HepG2 (cell line): Measurements from ENCODE around the gene MORC3. TPM values are rescaled to one million over a fixed set of nuclear protein-coding genes. Genes with fewer than 3 reads are reported as not detected.
"Not testable (repeated sequence)": the region's sequence is repeated elsewhere in the genome, so short reads cannot be mapped to it uniquely, and the experiment has no call there.

Experiments
- ATAC-seq: fragments of 200-7000 bp; cut with Tn5 transposase; 3 replicates; pipeline ENCODE4 v1.9.1; 2020; ENCODE audit warnings: mild to moderate bottlenecking, moderate library complexity
- BruUV-seq: library from RNA; stranded (reverse); fragments of 400-500 nt; replicated peaks from 2 replicates; lab custom pipeline; 2021; lab: Mats Ljungman, UMichigan
- CTCF ChIA-PET: fragments of 300-600 bp; formaldehyde crosslinking; extraction: SDS; loops from one replicate; lab custom pipeline; 2021; ENCODE audit warnings: low total read pairs, inconsistent platforms, low intra/inter-chr PET ratio; lab: Yijun Ruan, JAX
- POLR2A ChIA-PET: fragments of 350-600 bp; sonication (Branson Sonifier 250); formaldehyde crosslinking; loops from one replicate; lab custom pipeline; 2020; ENCODE audit warnings: antibody characterized with exemption, inconsistent platforms; lab: Yijun Ruan, JAX
- DNase-seq: peaks from one replicate; pipeline ENCODE4 v3.0.0-alpha.2; 2015; ENCODE audit warnings: low spot score
- FAIRE-seq: peaks from 3 replicates; lab custom pipeline; 2011; peaks lifted over from hg19 to GRCh38; lab: Jason Lieb, UNC
- H2AFZ ChIP-seq: one replicate; pipeline ENCODE4 v1.6.1; 2011; ENCODE audit warnings: low read length, inconsistent platforms
- H3K27ac ChIP-seq: fragments of 300-600 bp; 3 replicates; pipeline ENCODE4 v1.8.0; 2011; ENCODE audit warnings: mixed run types, mild to moderate bottlenecking, mixed read lengths, low read length, inconsistent platforms; ENCODE audit not compliant: insufficient read depth; ENCODE audit errors: extremely low read length
- H3K27me3 ChIP-seq, 2 experiments: fragments of 200-600 bp in 1 of 2; 2 replicates in 1 of 2; 3 replicates in 1 of 2; pipeline versions ENCODE4 v1.6.0 to v1.8.0; 2011; ENCODE audit warnings: low read length in 2 of 2, mild to moderate bottlenecking in 2 of 2, moderate library complexity in 2 of 2, inconsistent platforms in 1 of 2; ENCODE audit not compliant: insufficient read depth in 2 of 2, control insufficient read depth in 1 of 2
- H3K36me3 ChIP-seq, 2 experiments: fragments of 200-600 bp in 1 of 2; replicated peaks in 1 of 2; 2 replicates in 1 of 2; 3 replicates in 1 of 2; pipeline versions ENCODE4 v1.5.1 to v1.8.0; 2011; ENCODE audit warnings: low read length in 2 of 2, inconsistent platforms in 1 of 2; ENCODE audit not compliant: insufficient read depth in 2 of 2, control insufficient read depth in 1 of 2
- H3K4me1 ChIP-seq: 2 replicates; pipeline ENCODE4 v1.5.1; 2012; ENCODE audit warnings: low read length, inconsistent platforms; ENCODE audit not compliant: insufficient read depth
- H3K4me2 ChIP-seq: 2 replicates; pipeline ENCODE4 v1.6.0; 2011; ENCODE audit warnings: low read depth, low read length, inconsistent platforms
- H3K4me3 ChIP-seq, 3 experiments: fragments of 200-600 bp in 1 of 3; sonication (generic), shearing (Covaris generic) in 1 of 3; replicated peaks in 1 of 3; 2 replicates each; pipeline ENCODE4 v1.5.1; 2011 to 2016; ENCODE audit warnings: low read length in 3 of 3, inconsistent platforms in 2 of 3, low read depth in 2 of 3, mild to moderate bottlenecking in 2 of 3, control low read depth in 1 of 3, mixed read lengths in 1 of 3; ENCODE audit not compliant: insufficient read depth in 1 of 3
- H3K79me2 ChIP-seq: one replicate; pipeline ENCODE4 v1.6.1; 2011; ENCODE audit warnings: low read length, inconsistent platforms; ENCODE audit not compliant: insufficient read depth
- H3K9ac ChIP-seq: 2 replicates; pipeline ENCODE4 v1.6.0; 2011; ENCODE audit warnings: mild to moderate bottlenecking, low read depth, low read length, inconsistent platforms; ENCODE audit not compliant: insufficient read depth
- H3K9me3 ChIP-seq: 2 replicates; pipeline ENCODE4 v1.5.1; 2012; ENCODE audit warnings: mild to moderate bottlenecking, low read length
- H4K20me1 ChIP-seq: 2 replicates; pipeline ENCODE4 v1.6.0; 2011; ENCODE audit warnings: inconsistent platforms, mild to moderate bottlenecking, low read length, moderate library complexity; ENCODE audit not compliant: insufficient read depth
- KLF13 ChIP-seq: sonication (generic); formaldehyde crosslinking; IDR thresholded peaks from 2 replicates; pipeline ENCODE4 v1.4.0; 2020; ENCODE audit warnings: mild to moderate bottlenecking, missing genetic modification reagents
- THYN1 ChIP-seq: sonication (generic); formaldehyde crosslinking; IDR thresholded peaks from 2 replicates; pipeline ENCODE4 v1.8.1; 2023; ENCODE audit warnings: low read depth, mild to moderate bottlenecking, moderate library complexity, missing genetic modification reagents, borderline replicate concordance
- YY1 ChIP-seq: IDR thresholded peaks from 2 replicates; pipeline ENCODE4 v1.6.1; 2011; ENCODE audit warnings: low read length, low read depth, moderate library complexity, mild to moderate bottlenecking; ENCODE audit not compliant: insufficient read depth, insufficient replicate concordance
- ZFP90 ChIP-seq: sonication (generic); formaldehyde crosslinking; IDR thresholded peaks from 2 replicates; pipeline ENCODE4 v1.8.0; 2022; ENCODE audit warnings: missing genetic modification reagents, mild to moderate bottlenecking, inconsistent platforms, borderline replicate concordance
- ZMYM3 ChIP-seq: sonication (generic); formaldehyde crosslinking; IDR thresholded peaks from 2 replicates; pipeline ENCODE4 v1.5.1; 2020; ENCODE audit warnings: mild to moderate bottlenecking, missing genetic modification reagents
- ZNF101 ChIP-seq: sonication (generic); formaldehyde crosslinking; IDR thresholded peaks from 2 replicates; pipeline ENCODE4 v1.4.0; 2020; ENCODE audit warnings: mild to moderate bottlenecking, low read depth, missing genetic modification reagents, borderline replicate concordance
- ZNF17 ChIP-seq: sonication (generic); formaldehyde crosslinking; IDR thresholded peaks from 2 replicates; pipeline ENCODE4 v1.5.0; 2020; ENCODE audit warnings: mild to moderate bottlenecking, missing genetic modification reagents
- WGBS: methylation state at CpG from one replicate; pipeline ENCODE4 v1.1.6; 2017; ENCODE audit warnings: low lambda C conversion rate; 5-methylcytosine and 5-hydroxymethylcytosine counted together
- in situ Hi-C: cut with HindIII; loops from 2 replicates; pipeline ENCODE4 v1.10.0; 2017; ENCODE audit warnings: low pct_unique_long_range_greater_than_20kb; ENCODE audit not compliant: extremely low pct_ligation_motif_present
- intact Hi-C: fragments of 100-400 bp; cut with micrococcal nuclease; formaldehyde crosslinking; loops from one replicate; pipeline ENCODE4 v1.10.0; 2022; ENCODE audit not compliant: unreplicated experiment
- polyA plus RNA-seq, 8 experiments: library from polyadenylated mRNA; depleted of rRNA in 3 of 8; stranded (reverse) in 7 of 8; unstranded in 1 of 8; fragments of >200 nt; fragmentation: Illumina TruSeq in 4 of 8; extraction: Trizol in 4 of 8; gene quantifications; 2 replicates each; pipeline versions ENCODE4 v1.2.1 to v1.2.3, GENCODE V29; 2011 to 2016; ENCODE audit warnings: low read depth in 4 of 8, missing spikeins in 1 of 8, mixed read lengths in 1 of 8; ENCODE audit not compliant: insufficient read depth in 1 of 8
- total RNA-seq, 5 experiments: library from RNA; depleted of rRNA; stranded (reverse); fragments of >200 nt; fragmentation: Illumina TruSeq; extraction: Trizol; gene quantifications; 2 replicates each; pipeline ENCODE4 v1.2.3, GENCODE V29; 2016; ENCODE audit warnings: low read depth in 1 of 5
- TF ChIP-seq, protein P1 (sequence below): sonication (generic); formaldehyde crosslinking; IDR thresholded peaks from 2 replicates; pipeline ENCODE4 v1.9.0; 2022; ENCODE audit warnings: missing genetic modification reagents, mild to moderate bottlenecking, borderline replicate concordance
- TF ChIP-seq, protein P2 (sequence below): conservative IDR thresholded peaks from 2 replicates; pipeline ENCODE4 v1.6.1; 2018; ENCODE audit warnings: missing genetic modification reagents

The MORC3 gene
- total and polyA plus RNA-seq, 2 of the 13 experiments (the other 11 are each of a cell fraction or from before 2014, with no cell fraction given), result 12.9 to 19.5 TPM

DNA sequence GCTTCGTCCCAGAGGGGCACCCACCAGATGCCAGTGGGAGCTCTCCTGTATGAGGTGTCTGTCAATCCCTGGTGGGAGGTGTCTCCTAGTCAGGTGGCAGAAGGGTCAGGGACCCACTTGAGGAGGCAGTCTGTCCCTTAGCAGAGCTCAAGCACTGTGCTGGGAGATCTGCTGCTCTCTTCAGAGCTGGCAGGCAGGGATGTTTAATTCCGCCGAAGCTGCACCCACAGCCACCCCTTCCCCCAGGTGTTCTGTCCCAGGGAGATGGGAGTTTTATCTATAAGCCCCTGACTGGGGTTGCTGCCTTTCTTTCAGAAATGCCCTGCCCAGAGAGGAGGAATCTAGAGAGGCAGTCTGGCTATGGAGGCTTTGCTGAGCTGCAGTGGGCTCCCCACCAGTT lies 4.0 kb upstream of the MORC3 start:
- CTCF ChIA-PET, H3K27me3 ChIP-seq, BruUV-seq, intact Hi-C loops, ATAC-seq, H3K27ac ChIP-seq, H3K79me2 ChIP-seq, H3K9ac ChIP-seq, DNase-seq, H3K9me3 ChIP-seq, H4K20me1 ChIP-seq, H3K36me3 ChIP-seq, in situ Hi-C loops, H2AFZ ChIP-seq, FAIRE-seq: not testable (repeated sequence)
- Histone ChIP-seq H3K4me2 (peak overlapping the region; percentile 60), H3K4me1 (peaks cover 12% of the 10 kb centered on the region), H3K4me3 (peak overlapping the region; percentile 47 to 63 (median 63); a peak in 5 of 6 replicates)
- WGBS, result 75% methylated on average over 2 of the region's 3 CpGs
- TF ChIP-seq ZNF17 (CRISPR knock-in tag), result peak; percentile 98
- POLR2A ChIA-PET, result interaction anchor here (2.0 kb wide), 1 partner anchor 160 kb away, joined by 6 read pairs; no protein-coding TSS in a partner anchor

DNA sequence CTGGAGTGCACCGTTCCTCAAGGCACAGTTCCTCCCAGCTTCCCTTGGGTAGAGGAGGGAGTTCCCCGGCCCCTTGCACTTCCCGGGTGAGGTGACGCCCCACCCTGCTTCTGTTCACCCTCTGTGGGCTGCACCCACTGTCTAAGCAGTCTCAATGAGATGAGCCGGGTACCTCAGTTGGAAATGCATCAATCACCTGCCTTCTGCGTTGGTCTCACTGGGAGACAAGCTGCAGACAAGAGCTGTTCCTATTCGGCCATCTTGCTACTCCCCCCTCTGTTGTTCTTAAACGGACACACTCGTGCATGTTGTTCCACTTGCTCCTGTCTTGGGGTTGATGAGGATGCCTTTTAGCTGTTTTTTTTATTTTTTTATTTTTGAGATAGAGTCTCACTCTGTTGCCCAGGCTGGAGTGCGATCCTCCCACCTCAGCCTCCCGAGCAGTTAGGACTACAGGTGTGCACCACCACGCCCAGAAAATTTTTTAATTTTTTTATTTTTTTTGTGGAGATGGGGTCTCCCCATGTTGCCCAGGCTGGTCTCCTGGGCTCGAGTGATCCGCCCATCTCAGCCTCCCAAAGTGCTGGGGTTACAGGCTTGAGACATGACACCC lies 3.0 kb upstream of the MORC3 start:
- ChIA-PET CTCF (no interaction called here), POLR2A (interaction anchor here (2.0 kb wide), 1 partner anchor 161 kb away, joined by 6 read pairs; no protein-coding TSS in a partner anchor)
- in situ Hi-C loops (no loop called here), intact Hi-C loops (no loop called here)
- peak overlapping the region; percentile 20; the same call in 1 of the 2 replicates for H3K9ac ChIP-seq
- WGBS, result 49% methylated on average over 11 of the region's 14 CpGs
- peaks cover 0 to 5% of the 10 kb centered on the region in 2 experiments; a peak in 1 of 5 replicates for H3K27me3 ChIP-seq
- no peaks in the 10 kb centered on the region for H3K9me3 ChIP-seq
- no peaks in the 10 kb centered on the region for H3K36me3 ChIP-seq
- no TSS peak for BruUV-seq
- peak overlapping the region; percentile 32 for H2AFZ ChIP-seq
- DNase-seq, result no peak
- H3K4me1 ChIP-seq, result peaks cover 16% of the 10 kb centered on the region
- peak overlapping the region; percentile 47 to 63 (median 63); a peak in 5 of 6 replicates for H3K4me3 ChIP-seq
- peak overlapping the region; percentile 60 for H3K4me2 ChIP-seq
- H3K27ac ChIP-seq, result no peak overlapping the region
- no peak for ATAC-seq
- FAIRE-seq, result no peak
- H3K79me2 ChIP-seq, result peaks cover 14% of the 10 kb centered on the region
- peaks cover 14% of the 10 kb centered on the region for H4K20me1 ChIP-seq
- peak; percentile 60 for TF ChIP-seq ZMYM3 (CRISPR knock-in tag)
- TF ChIP-seq, protein P1, sequence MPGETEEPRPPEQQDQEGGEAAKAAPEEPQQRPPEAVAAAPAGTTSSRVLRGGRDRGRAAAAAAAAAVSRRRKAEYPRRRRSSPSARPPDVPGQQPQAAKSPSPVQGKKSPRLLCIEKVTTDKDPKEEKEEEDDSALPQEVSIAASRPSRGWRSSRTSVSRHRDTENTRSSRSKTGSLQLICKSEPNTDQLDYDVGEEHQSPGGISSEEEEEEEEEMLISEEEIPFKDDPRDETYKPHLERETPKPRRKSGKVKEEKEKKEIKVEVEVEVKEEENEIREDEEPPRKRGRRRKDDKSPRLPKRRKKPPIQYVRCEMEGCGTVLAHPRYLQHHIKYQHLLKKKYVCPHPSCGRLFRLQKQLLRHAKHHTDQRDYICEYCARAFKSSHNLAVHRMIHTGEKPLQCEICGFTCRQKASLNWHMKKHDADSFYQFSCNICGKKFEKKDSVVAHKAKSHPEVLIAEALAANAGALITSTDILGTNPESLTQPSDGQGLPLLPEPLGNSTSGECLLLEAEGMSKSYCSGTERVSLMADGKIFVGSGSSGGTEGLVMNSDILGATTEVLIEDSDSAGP (CRISPR knock-in tag), result peak; percentile 79
- no peak for TF ChIP-seq KLF13 (CRISPR knock-in tag)
- no peak for TF ChIP-seq THYN1 (CRISPR knock-in tag)
- TF ChIP-seq, protein P2, sequence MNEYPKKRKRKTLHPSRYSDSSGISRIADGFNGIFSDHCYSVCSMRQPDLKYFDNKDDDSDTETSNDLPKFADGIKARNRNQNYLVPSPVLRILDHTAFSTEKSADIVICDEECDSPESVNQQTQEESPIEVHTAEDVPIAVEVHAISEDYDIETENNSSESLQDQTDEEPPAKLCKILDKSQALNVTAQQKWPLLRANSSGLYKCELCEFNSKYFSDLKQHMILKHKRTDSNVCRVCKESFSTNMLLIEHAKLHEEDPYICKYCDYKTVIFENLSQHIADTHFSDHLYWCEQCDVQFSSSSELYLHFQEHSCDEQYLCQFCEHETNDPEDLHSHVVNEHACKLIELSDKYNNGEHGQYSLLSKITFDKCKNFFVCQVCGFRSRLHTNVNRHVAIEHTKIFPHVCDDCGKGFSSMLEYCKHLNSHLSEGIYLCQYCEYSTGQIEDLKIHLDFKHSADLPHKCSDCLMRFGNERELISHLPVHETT (CRISPR knock-in tag), result no peak
- peak; percentile 64 for TF ChIP-seq YY1
- TF ChIP-seq ZFP90, result 0 out of 2 replicates have a peak, but pooled peaks have one; percentile 31
- TF ChIP-seq ZNF101 (CRISPR knock-in tag), result no peak
